HepG2 (cell line): ENCODE data around the gene DMGDH. TPM values are rescaled to one million over a fixed set of nuclear protein-coding genes. Genes with fewer than 3 reads are reported as not detected.

Experiments used
- ATAC-seq: fragments of 200-7000 bp; cut with Tn5 transposase; 3 replicates; pipeline ENCODE4 v1.9.1; 2020; ENCODE audit warnings: mild to moderate bottlenecking, moderate library complexity
- BruUV-seq: library from RNA; stranded (reverse); fragments of 400-500 nt; replicated peaks from 2 replicates; lab custom pipeline; 2021; lab: Mats Ljungman, UMichigan
- CTCF ChIA-PET: fragments of 300-600 bp; formaldehyde crosslinking; extraction: SDS; loops from one replicate; lab custom pipeline; 2021; ENCODE audit warnings: low total read pairs, inconsistent platforms, low intra/inter-chr PET ratio; lab: Yijun Ruan, JAX
- POLR2A ChIA-PET: fragments of 350-600 bp; sonication (Branson Sonifier 250); formaldehyde crosslinking; loops from one replicate; lab custom pipeline; 2020; ENCODE audit warnings: antibody characterized with exemption, inconsistent platforms; lab: Yijun Ruan, JAX
- DNase-seq: peaks from one replicate; pipeline ENCODE4 v3.0.0-alpha.2; 2015; ENCODE audit warnings: low spot score
- FAIRE-seq: peaks from 3 replicates; lab custom pipeline; 2011; peaks lifted over from hg19 to GRCh38; lab: Jason Lieb, UNC
- H2AFZ ChIP-seq: one replicate; pipeline ENCODE4 v1.6.1; 2011; ENCODE audit warnings: low read length, inconsistent platforms
- H3K27ac ChIP-seq: fragments of 300-600 bp; 3 replicates; pipeline ENCODE4 v1.8.0; 2011; ENCODE audit warnings: mixed run types, mild to moderate bottlenecking, mixed read lengths, low read length, inconsistent platforms; ENCODE audit not compliant: insufficient read depth; ENCODE audit errors: extremely low read length
- H3K27me3 ChIP-seq, 2 experiments: fragments of 200-600 bp in 1 of 2; 2 replicates in 1 of 2; 3 replicates in 1 of 2; pipeline versions ENCODE4 v1.6.0 to v1.8.0; 2011; ENCODE audit warnings: low read length in 2 of 2, mild to moderate bottlenecking in 2 of 2, moderate library complexity in 2 of 2, inconsistent platforms in 1 of 2; ENCODE audit not compliant: insufficient read depth in 2 of 2, control insufficient read depth in 1 of 2
- H3K36me3 ChIP-seq, 2 experiments: fragments of 200-600 bp in 1 of 2; replicated peaks in 1 of 2; 2 replicates in 1 of 2; 3 replicates in 1 of 2; pipeline versions ENCODE4 v1.5.1 to v1.8.0; 2011; ENCODE audit warnings: low read length in 2 of 2, inconsistent platforms in 1 of 2; ENCODE audit not compliant: insufficient read depth in 2 of 2, control insufficient read depth in 1 of 2
- H3K4me1 ChIP-seq: 2 replicates; pipeline ENCODE4 v1.5.1; 2012; ENCODE audit warnings: low read length, inconsistent platforms; ENCODE audit not compliant: insufficient read depth
- H3K4me2 ChIP-seq: 2 replicates; pipeline ENCODE4 v1.6.0; 2011; ENCODE audit warnings: low read depth, low read length, inconsistent platforms
- H3K4me3 ChIP-seq, 3 experiments: fragments of 200-600 bp in 1 of 3; sonication (generic), shearing (Covaris generic) in 1 of 3; replicated peaks in 1 of 3; 2 replicates each; pipeline ENCODE4 v1.5.1; 2011 to 2016; ENCODE audit warnings: low read length in 3 of 3, inconsistent platforms in 2 of 3, low read depth in 2 of 3, mild to moderate bottlenecking in 2 of 3, control low read depth in 1 of 3, mixed read lengths in 1 of 3; ENCODE audit not compliant: insufficient read depth in 1 of 3
- H3K79me2 ChIP-seq: one replicate; pipeline ENCODE4 v1.6.1; 2011; ENCODE audit warnings: low read length, inconsistent platforms; ENCODE audit not compliant: insufficient read depth
- H3K9ac ChIP-seq: 2 replicates; pipeline ENCODE4 v1.6.0; 2011; ENCODE audit warnings: mild to moderate bottlenecking, low read depth, low read length, inconsistent platforms; ENCODE audit not compliant: insufficient read depth
- H3K9me3 ChIP-seq: 2 replicates; pipeline ENCODE4 v1.5.1; 2012; ENCODE audit warnings: mild to moderate bottlenecking, low read length
- H4K20me1 ChIP-seq: 2 replicates; pipeline ENCODE4 v1.6.0; 2011; ENCODE audit warnings: inconsistent platforms, mild to moderate bottlenecking, low read length, moderate library complexity; ENCODE audit not compliant: insufficient read depth
- BCL6 ChIP-seq: IDR thresholded peaks from 2 replicates; pipeline ENCODE4 v1.6.1; 2016; ENCODE audit warnings: missing genetic modification reagents, missing compliant biosample characterization
- GATAD2A ChIP-seq: IDR thresholded peaks from 2 replicates; pipeline ENCODE4 v1.6.1; 2016
- KDM3A ChIP-seq: IDR thresholded peaks from 2 replicates; pipeline ENCODE4 v1.6.1; 2018; ENCODE audit warnings: low read depth, missing compliant biosample characterization
- NFIC ChIP-seq: IDR thresholded peaks from 2 replicates; pipeline ENCODE4 v1.6.1; 2012; ENCODE audit warnings: mild to moderate bottlenecking, low read length, inconsistent platforms
- PRMT3 ChIP-seq: sonication (generic); formaldehyde crosslinking; IDR thresholded peaks from 2 replicates; pipeline ENCODE4 v1.8.1; 2022; ENCODE audit warnings: low read depth, mild to moderate bottlenecking, moderate library complexity, missing genetic modification reagents, borderline replicate concordance
- TMF1 ChIP-seq: sonication (generic); formaldehyde crosslinking; IDR thresholded peaks from 2 replicates; pipeline ENCODE4 v1.8.1; 2022; ENCODE audit warnings: low read depth, missing genetic modification reagents
- ZFP90 ChIP-seq: sonication (generic); formaldehyde crosslinking; IDR thresholded peaks from 2 replicates; pipeline ENCODE4 v1.8.0; 2022; ENCODE audit warnings: missing genetic modification reagents, mild to moderate bottlenecking, inconsistent platforms, borderline replicate concordance
- ZNF383 ChIP-seq: sonication (generic); formaldehyde crosslinking; IDR thresholded peaks from 2 replicates; pipeline ENCODE4 v1.4.0; 2020; ENCODE audit warnings: missing genetic modification reagents, mild to moderate bottlenecking, borderline replicate concordance
- ZNF430 ChIP-seq: sonication (generic); formaldehyde crosslinking; IDR thresholded peaks from 2 replicates; pipeline ENCODE4 v1.9.0; 2021; ENCODE audit warnings: mild to moderate bottlenecking, missing genetic modification reagents
- ZNF644 ChIP-seq: IDR thresholded peaks from 2 replicates; pipeline ENCODE4 v1.6.1; 2016; ENCODE audit warnings: low read depth
- ZNF75D ChIP-seq: sonication (generic); formaldehyde crosslinking; IDR thresholded peaks from 2 replicates; pipeline ENCODE4 v1.8.1; 2023; ENCODE audit warnings: missing genetic modification reagents, mild to moderate bottlenecking, borderline replicate concordance
- ZNF773 ChIP-seq: sonication (generic); formaldehyde crosslinking; IDR thresholded peaks from 2 replicates; pipeline ENCODE4 v1.4.0; 2020; ENCODE audit warnings: missing genetic modification reagents, borderline replicate concordance
- WGBS: methylation state at CpG from one replicate; pipeline ENCODE4 v1.1.6; 2017; ENCODE audit warnings: low lambda C conversion rate; 5-methylcytosine and 5-hydroxymethylcytosine counted together
- in situ Hi-C: cut with HindIII; loops from 2 replicates; pipeline ENCODE4 v1.10.0; 2017; ENCODE audit warnings: low pct_unique_long_range_greater_than_20kb; ENCODE audit not compliant: extremely low pct_ligation_motif_present
- intact Hi-C: fragments of 100-400 bp; cut with micrococcal nuclease; formaldehyde crosslinking; loops from one replicate; pipeline ENCODE4 v1.10.0; 2022; ENCODE audit not compliant: unreplicated experiment
- polyA plus RNA-seq, 8 experiments: library from polyadenylated mRNA; depleted of rRNA in 3 of 8; stranded (reverse) in 7 of 8; unstranded in 1 of 8; fragments of >200 nt; fragmentation: Illumina TruSeq in 4 of 8; extraction: Trizol in 4 of 8; gene quantifications; 2 replicates each; pipeline versions ENCODE4 v1.2.1 to v1.2.3, GENCODE V29; 2011 to 2016; ENCODE audit warnings: low read depth in 4 of 8, missing spikeins in 1 of 8, mixed read lengths in 1 of 8; ENCODE audit not compliant: insufficient read depth in 1 of 8
- total RNA-seq, 5 experiments: library from RNA; depleted of rRNA; stranded (reverse); fragments of >200 nt; fragmentation: Illumina TruSeq; extraction: Trizol; gene quantifications; 2 replicates each; pipeline ENCODE4 v1.2.3, GENCODE V29; 2016; ENCODE audit warnings: low read depth in 1 of 5
- TF ChIP-seq, protein P1 (sequence below): fragments of 450-650 bp; IDR thresholded peaks from 2 replicates; pipeline ENCODE4 v1.6.1; 2016

The DMGDH gene
- total and polyA plus RNA-seq, 2 of the 13 experiments (the other 11 are each of a cell fraction or from before 2014, with no cell fraction given) = 3.6 to 7.9 TPM

GRCh38 chr5:79086116-79086515 lies 16.6 kb upstream of the DMGDH start:
- H3K4me3 ChIP-seq = no peak overlapping the region
- no peaks in the 10 kb centered on the region for H3K79me2 ChIP-seq
- H3K27me3 ChIP-seq = no peaks in the 10 kb centered on the region
- no peaks in the 10 kb centered on the region for H3K9me3 ChIP-seq
- CTCF ChIA-PET = no interaction called here
- H3K4me2 ChIP-seq = no peak overlapping the region
- BruUV-seq = no TSS peak
- H3K27ac ChIP-seq = no peak overlapping the region
- FAIRE-seq (no peak), ATAC-seq (no peak), DNase-seq (no peak)
- H2AFZ ChIP-seq = no peak overlapping the region
- H3K9ac ChIP-seq = no peak overlapping the region
- in situ Hi-C loops = no loop called here
- intact Hi-C loops = no loop called here
- peaks cover 0 to 3% of the 10 kb centered on the region in 2 experiments; a peak in 1 of 5 replicates for H3K36me3 ChIP-seq
- WGBS = 100% methylated on average over 2 of the region's 2 CpGs
- peaks cover 1% of the 10 kb centered on the region; the same call in 1 of the 2 replicates for H3K4me1 ChIP-seq
- POLR2A ChIA-PET = no interaction called here
- H4K20me1 ChIP-seq = no peaks in the 10 kb centered on the region
- TF ChIP-seq ZFP90 (no peak), PRMT3 (CRISPR knock-in tag) (no peak), ZNF75D (CRISPR knock-in tag) (no peak), TMF1 (no peak), ZNF430 (no peak), KDM3A (CRISPR knock-in tag) (no peak), ZNF383 (CRISPR knock-in tag) (no peak), NFIC (no peak), GATAD2A (CRISPR knock-in tag) (no peak), ZNF644 (CRISPR knock-in tag) (no peak), BCL6 (CRISPR knock-in tag) (no peak), ZNF773 (CRISPR knock-in tag) (no peak)
- TF ChIP-seq, protein P1, sequence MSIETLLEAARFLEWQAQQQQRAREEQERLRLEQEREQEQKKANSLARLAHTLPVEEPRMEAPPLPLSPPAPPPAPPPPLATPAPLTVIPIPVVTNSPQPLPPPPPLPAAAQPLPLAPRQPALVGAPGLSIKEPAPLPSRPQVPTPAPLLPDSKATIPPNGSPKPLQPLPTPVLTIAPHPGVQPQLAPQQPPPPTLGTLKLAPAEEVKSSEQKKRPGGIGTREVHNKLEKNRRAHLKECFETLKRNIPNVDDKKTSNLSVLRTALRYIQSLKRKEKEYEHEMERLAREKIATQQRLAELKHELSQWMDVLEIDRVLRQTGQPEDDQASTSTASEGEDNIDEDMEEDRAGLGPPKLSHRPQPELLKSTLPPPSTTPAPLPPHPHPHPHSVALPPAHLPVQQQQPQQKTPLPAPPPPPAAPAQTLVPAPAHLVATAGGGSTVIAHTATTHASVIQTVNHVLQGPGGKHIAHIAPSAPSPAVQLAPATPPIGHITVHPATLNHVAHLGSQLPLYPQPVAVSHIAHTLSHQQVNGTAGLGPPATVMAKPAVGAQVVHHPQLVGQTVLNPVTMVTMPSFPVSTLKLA = no peak
- TF ChIP-seq, all 625 proteins: peak for 0
